Endothelial cell of umbilical vein (primary cell): ENCODE results near the gene CNOT4.

Experiments
- CTCF ChIP-seq, 2 donors: IDR thresholded peaks; 1 replicate in 1 of 2; 2 replicates in 1 of 2; pipeline ENCODE4 v1.5.1; 2011; ENCODE audit warnings: low read length in 2 of 2, mild to moderate bottlenecking in 2 of 2, moderate library complexity in 2 of 2, control low read depth in 1 of 2, inconsistent platforms in 1 of 2, low read depth in 1 of 2; ENCODE audit not compliant: insufficient read depth in 1 of 2; ENCODE audit errors: extremely low read depth in 1 of 2
- EZH2 ChIP-seq: IDR thresholded peaks from 2 replicates; pipeline ENCODE4 v1.6.1; 2012; ENCODE audit warnings: borderline replicate concordance, low read depth, mild to moderate bottlenecking, moderate library complexity, low read length, inconsistent platforms; ENCODE audit not compliant: severe bottlenecking
- FOS ChIP-seq: IDR thresholded peaks from 2 replicates; pipeline ENCODE4 v1.6.1; 2011; ENCODE audit warnings: mild to moderate bottlenecking, low read length, moderate library complexity, borderline replicate concordance; ENCODE audit not compliant: insufficient read depth
- GATA2 ChIP-seq: IDR thresholded peaks from 2 replicates; pipeline ENCODE4 v1.7.0; 2011; ENCODE audit warnings: low read depth, mild to moderate bottlenecking, moderate library complexity, mixed read lengths, low read length; ENCODE audit not compliant: insufficient read length, insufficient read depth
- JUN ChIP-seq: IDR thresholded peaks from 2 replicates; pipeline ENCODE4 v1.6.1; 2011; ENCODE audit warnings: borderline replicate concordance, low read depth; ENCODE audit not compliant: insufficient read length, insufficient read depth
- MYC ChIP-seq: IDR thresholded peaks from one replicate; pipeline ENCODE4 v1.6.1; 2011; ENCODE audit warnings: mild to moderate bottlenecking, low read depth, low read length
- POLR2A ChIP-seq: IDR thresholded peaks from 2 replicates; pipeline ENCODE4 v1.6.1; 2012; ENCODE audit warnings: low read depth, mild to moderate bottlenecking, control low read depth, low read length
- POLR2AphosphoS5 ChIP-seq: IDR thresholded peaks from 2 replicates; pipeline ENCODE4 v1.6.1; 2012; ENCODE audit warnings: low read depth, mild to moderate bottlenecking, control low read depth, low read length, moderate library complexity; ENCODE audit not compliant: insufficient read depth

DNA sequence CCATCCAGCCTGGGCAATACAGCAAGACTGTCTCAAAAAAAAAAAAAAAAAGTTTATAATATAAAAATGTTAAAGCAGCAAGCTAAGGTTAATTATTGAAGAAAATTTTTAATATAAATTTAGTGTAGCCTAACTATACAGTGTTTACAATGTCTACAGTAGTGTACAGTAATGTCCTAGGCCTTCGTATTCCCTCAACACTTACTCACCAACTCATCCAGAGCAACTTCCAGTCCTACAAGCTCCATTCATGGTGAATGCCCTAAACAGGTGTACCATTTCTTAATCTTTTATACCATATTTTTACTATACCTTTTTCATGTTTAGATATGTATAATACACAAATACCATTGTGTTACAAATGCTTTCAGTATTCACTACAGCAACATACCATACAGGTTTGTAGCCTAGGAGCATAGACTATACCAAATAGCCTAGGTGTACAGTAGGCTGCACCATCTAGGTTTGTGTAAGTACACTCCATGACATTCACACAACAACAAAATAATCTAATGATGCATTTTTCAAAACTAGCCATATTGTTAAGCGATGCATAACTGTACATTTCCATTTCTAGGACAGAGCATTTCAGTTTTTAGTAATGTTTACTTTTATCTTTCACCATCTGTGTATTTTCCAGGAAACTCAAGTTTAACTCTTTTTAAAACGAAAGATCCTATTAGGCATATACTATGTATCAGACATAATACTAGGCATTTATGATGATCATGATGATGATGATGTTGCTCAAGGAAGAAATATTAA lies 43.3 kb downstream of the CNOT4 start:
- no peak for TF ChIP-seq POLR2AphosphoS5
- no peak for TF ChIP-seq CTCF (IDR thresholded peaks at IDR 0.05; ENCODE audit: extremely low read depth in 1 of 2, insufficient read depth in 1 of 2, low read depth in 1 of 2, low read length in 2 of 2)
- no peak for TF ChIP-seq POLR2A
- TF ChIP-seq FOS = no peak
- no peak for TF ChIP-seq EZH2
- TF ChIP-seq GATA2 = no peak
- no peak for TF ChIP-seq MYC
- TF ChIP-seq JUN = no peak
